Hypothalamus (tissue), 51 donors: Measurements from ENCODE around the gene CKAP5.
A peak's percentile ranks its signal among the peaks of the same experiment; 100 is the strongest.

ENCODE experiments used
- DNase-seq, 51 donors: peaks; one replicate each; lab custom pipeline; 2025; lab: John Stamatoyannopoulos, UW

CKAP5 gene

GRCh38 chr11:46856605-46857343 is 10.7 kb upstream of the CKAP5 start:
- peak in 2 of 51 donors; percentile 2 to 5 for DNase-seq

GRCh38 chr11:46855863-46856262 is 9.8 kb upstream of the CKAP5 start:
- DNase-seq: no peak

GRCh38 chr11:46855167-46855566 is 9.1 kb upstream of the CKAP5 start:
- DNase-seq: no peak

GRCh38 chr11:46850829-46851380 is 4.8 kb upstream of the CKAP5 start:
- no peak for DNase-seq

- DNase-seq: no peak
These were observed 3.6 kb upstream of the CKAP5 start for GRCh38 chr11:46849631-46850030.

GRCh38 chr11:46846510-46846830 is 390 bp upstream of the CKAP5 start:
- no peak for DNase-seq

GRCh38 chr11:46845440-46845739 is 690 bp downstream of the CKAP5 start:
- DNase-seq: peak in 3 of 51 donors; percentile 11 to 43 (median 25)

GRCh38 chr11:46840116-46840515 is 6.0 kb downstream of the CKAP5 start:
- no peak for DNase-seq

GRCh38 chr11:46838501-46838900 is 7.6 kb downstream of the CKAP5 start:
- DNase-seq: no peak

GRCh38 chr11:46837860-46838259 is 8.2 kb downstream of the CKAP5 start:
- no peak for DNase-seq

- DNase-seq: no peak
These were observed 9.2 kb downstream of the CKAP5 start for GRCh38 chr11:46836870-46837269.

- DNase-seq: no peak
These were observed 9.6 kb downstream of the CKAP5 start for GRCh38 chr11:46836431-46836830.

- no peak for DNase-seq
These were observed 10.2 kb downstream of the CKAP5 start for GRCh38 chr11:46835897-46836296.

- DNase-seq: no peak
These were observed 11.3 kb downstream of the CKAP5 start for GRCh38 chr11:46834821-46835220.

GRCh38 chr11:46832511-46833214 is 13.4 kb downstream of the CKAP5 start:
- no peak for DNase-seq

- DNase-seq: no peak
These were observed 18.1 kb downstream of the CKAP5 start for GRCh38 chr11:46827995-46828394.

- DNase-seq: peak in 50 of 51 donors; percentile 6 to 88 (median 70)
These were observed 19.6 kb downstream of the CKAP5 start for GRCh38 chr11:46826310-46827044.

GRCh38 chr11:46808799-46809431 is 37.2 kb downstream of the CKAP5 start:
- peak in 1 of 51 donors; percentile 3 for DNase-seq

- DNase-seq: no peak
These were observed 44.2 kb downstream of the CKAP5 start for GRCh38 chr11:46801694-46802470.

- no peak for DNase-seq
These were observed 45.9 kb downstream of the CKAP5 start for GRCh38 chr11:46800177-46800576.
